ENCODE results near the gene DDRGK1. TPM values are rescaled to one million over a fixed set of nuclear protein-coding genes. Genes with fewer than 3 reads are reported as not detected.
A peak's percentile ranks its signal among the peaks of the same experiment; 100 is the strongest.

DDRGK1 gene
- total RNA-seq = 89.8 TPM
- long read RNA-seq, transcript DDRGK1-201 (9 exons, 1,306 nt) = major isoform, 184 of 213 reads
- long read RNA-seq, partial matches to known transcripts = 12 of 213 reads
- long read RNA-seq, other reads (novel, unspliced or antisense) = 17 of 213 reads

- Histone ChIP-seq H3K4me1 (peaks cover 21% of the 10 kb centered on the region), H3K9me3 (no peaks in the 10 kb centered on the region), H3K36me3 (peaks cover 28% of the 10 kb centered on the region), H3K27me3 (ENCODE audit: low read depth) (no peaks in the 10 kb centered on the region), H3K4me3 (peak within 1 kb of the TSS; percentile 99), H3K27ac (peak within 1 kb of the TSS; percentile 92)
- ATAC-seq = peak; percentile 96
- peak; percentile 91 for DNase-seq
- TF ChIP-seq CTCF (IDR thresholded peaks at IDR 0.05) = no peak
- intact Hi-C loops (cut with DNase I) = no loop called here
These were observed at the start of gene DDRGK1 for GRCh38 chr20:3204124-3204794. DDRGK1 (minus strand) TSS chr20:3204682; CDS start chr20:3204627, 55 bp downstream.

GRCh38 chr20:3251806-3252205 is 47.3 kb upstream of the DDRGK1 start:
- DNase-seq (no peak), ATAC-seq (peak in 1 of 2 donors; percentile 23)
- intact Hi-C loops (cut with DNase I) = no loop called here
- no peaks in the 10 kb centered on the region for H3K9me3 ChIP-seq
- H3K27ac ChIP-seq = no peak overlapping the region
- TF ChIP-seq CTCF (IDR thresholded peaks at IDR 0.05) = no peak
- no peak overlapping the region for H3K4me3 ChIP-seq
- H3K27me3 ChIP-seq (ENCODE audit: low read depth) = peaks cover 9% of the 10 kb centered on the region
- peaks cover 10% of the 10 kb centered on the region for H3K4me1 ChIP-seq
- peaks cover 60% of the 10 kb centered on the region for H3K36me3 ChIP-seq

GRCh38 chr20:3250091-3250504 is 45.6 kb upstream of the DDRGK1 start:
- TF ChIP-seq CTCF (IDR thresholded peaks at IDR 0.05) = no peak
- no peak for ATAC-seq

GRCh38 chr20:3248993-3249347 is 44.5 kb upstream of the DDRGK1 start:
- Histone ChIP-seq H3K4me3 (peak overlapping the region; percentile 17), H3K36me3 (peaks cover 33% of the 10 kb centered on the region), H3K4me1 (peaks cover 10% of the 10 kb centered on the region), H3K9me3 (no peaks in the 10 kb centered on the region), H3K27ac (no peak overlapping the region), H3K27me3 (ENCODE audit: low read depth) (peaks cover 9% of the 10 kb centered on the region)
- intact Hi-C loops (cut with DNase I) = no loop called here
- DNase-seq (no peak), ATAC-seq (peak; percentile 17 to 24)
- no peak for TF ChIP-seq CTCF (IDR thresholded peaks at IDR 0.05)

More at GRCh38 chr20:3250091-3250504, 45.6 kb upstream of the DDRGK1 start:
- DNase-seq = no peak
- peaks cover 9% of the 10 kb centered on the region for H3K27me3 ChIP-seq (ENCODE audit: low read depth)
- H3K9me3 ChIP-seq = no peaks in the 10 kb centered on the region
- no peak overlapping the region for H3K4me3 ChIP-seq
- H3K4me1 ChIP-seq = peaks cover 10% of the 10 kb centered on the region
- intact Hi-C loops (cut with DNase I) = no loop called here
- H3K36me3 ChIP-seq = peaks cover 43% of the 10 kb centered on the region
- no peak overlapping the region for H3K27ac ChIP-seq

- peaks cover 10% of the 10 kb centered on the region for H3K4me1 ChIP-seq
- peaks cover 9% of the 10 kb centered on the region for H3K27me3 ChIP-seq (ENCODE audit: low read depth)
- intact Hi-C loops (cut with DNase I) = no loop called here
- DNase-seq = no peak
- no peak overlapping the region for H3K27ac ChIP-seq
- H3K9me3 ChIP-seq = no peaks in the 10 kb centered on the region
- TF ChIP-seq CTCF (IDR thresholded peaks at IDR 0.05) = no peak
- H3K36me3 ChIP-seq = peaks cover 27% of the 10 kb centered on the region
- peak overlapping the region; percentile 17 for H3K4me3 ChIP-seq
- ATAC-seq = peak; percentile 60 to 61
These were observed 43.9 kb upstream of the DDRGK1 start for GRCh38 chr20:3248167-3248992.
